Mucosa of stomach (tissue), 1 donor: ENCODE measurements around the gene PCBD1.
A peak's percentile ranks its signal among the peaks of the same experiment; 100 is the strongest.

Source experiments
- H3K27me3 ChIP-seq: one replicate; pipeline ENCODE4 v1.7.0; 2013; ENCODE audit warnings: mild to moderate bottlenecking, low read length; ENCODE audit not compliant: control insufficient read depth, insufficient read depth
- H3K36me3 ChIP-seq: one replicate; pipeline ENCODE4 v1.7.0; 2013; ENCODE audit warnings: low read length; ENCODE audit not compliant: control insufficient read depth, insufficient read depth
- H3K4me1 ChIP-seq: one replicate; pipeline ENCODE4 v1.7.0; 2013; ENCODE audit warnings: mild to moderate bottlenecking, low read length; ENCODE audit not compliant: control insufficient read depth, insufficient read depth
- H3K4me3 ChIP-seq: one replicate; pipeline ENCODE4 v1.7.0; 2013; ENCODE audit warnings: low read length
- H3K9ac ChIP-seq: one replicate; pipeline ENCODE4 v1.7.0; 2013; ENCODE audit warnings: mild to moderate bottlenecking, low read length, moderate library complexity
- H3K9me3 ChIP-seq: one replicate; pipeline ENCODE4 v1.7.0; 2013; ENCODE audit warnings: mild to moderate bottlenecking, low read length, moderate library complexity; ENCODE audit not compliant: control insufficient read depth
- donor health status: Pancreatic carcinoma.

The PCBD1 gene

GRCh38 chr10:70893227-70894006, 5.1 kb upstream of the PCBD1 start:
- Histone ChIP-seq H3K9ac (no peak overlapping the region), H3K27me3 (no peaks in the 10 kb centered on the region), H3K4me3 (no peak overlapping the region), H3K9me3 (no peaks in the 10 kb centered on the region), H3K36me3 (no peaks in the 10 kb centered on the region), H3K4me1 (peaks cover 6% of the 10 kb centered on the region)

GRCh38 chr10:70892631-70893030, 4.3 kb upstream of the PCBD1 start:
- Histone ChIP-seq H3K27me3 (no peaks in the 10 kb centered on the region), H3K36me3 (no peaks in the 10 kb centered on the region), H3K9me3 (no peaks in the 10 kb centered on the region), H3K4me3 (no peak overlapping the region), H3K9ac (no peak overlapping the region), H3K4me1 (peaks cover 6% of the 10 kb centered on the region)

GRCh38 chr10:70891627-70892026, 3.3 kb upstream of the PCBD1 start:
- Histone ChIP-seq H3K4me3 (no peak overlapping the region), H3K36me3 (no peaks in the 10 kb centered on the region), H3K4me1 (peaks cover 14% of the 10 kb centered on the region), H3K9me3 (no peaks in the 10 kb centered on the region), H3K9ac (no peak overlapping the region), H3K27me3 (no peaks in the 10 kb centered on the region)

- Histone ChIP-seq H3K4me3 (no peak overlapping the region), H3K4me1 (peaks cover 17% of the 10 kb centered on the region), H3K36me3 (no peaks in the 10 kb centered on the region), H3K9ac (no peak overlapping the region), H3K27me3 (no peaks in the 10 kb centered on the region), H3K9me3 (no peaks in the 10 kb centered on the region)
Observed at GRCh38 chr10:70890917-70891431, 2.6 kb upstream of the PCBD1 start.

GRCh38 chr10:70889291-70889690, 926 bp upstream of the PCBD1 start:
- Histone ChIP-seq H3K36me3 (no peaks in the 10 kb centered on the region), H3K27me3 (no peaks in the 10 kb centered on the region), H3K4me1 (peaks cover 17% of the 10 kb centered on the region), H3K4me3 (no peak overlapping the region), H3K9ac (no peak overlapping the region), H3K9me3 (no peaks in the 10 kb centered on the region)

- Histone ChIP-seq H3K36me3 (no peaks in the 10 kb centered on the region), H3K9ac (peak overlapping the region; percentile 85), H3K27me3 (no peaks in the 10 kb centered on the region), H3K4me3 (peak overlapping the region; percentile 52), H3K4me1 (peaks cover 17% of the 10 kb centered on the region), H3K9me3 (no peaks in the 10 kb centered on the region)
Observed at GRCh38 chr10:70886921-70887665, 1.3 kb downstream of the PCBD1 start.

- H3K36me3 ChIP-seq = no peaks in the 10 kb centered on the region
- no peaks in the 10 kb centered on the region for H3K27me3 ChIP-seq
- H3K4me3 ChIP-seq = no peak overlapping the region
- H3K9me3 ChIP-seq = no peaks in the 10 kb centered on the region
- H3K9ac ChIP-seq = no peak overlapping the region
- H3K4me1 ChIP-seq = peaks cover 17% of the 10 kb centered on the region
Observed at GRCh38 chr10:70885931-70886903, 2.1 kb downstream of the PCBD1 start.

- Histone ChIP-seq H3K4me3 (no peak overlapping the region), H3K4me1 (peaks cover 17% of the 10 kb centered on the region), H3K9me3 (no peaks in the 10 kb centered on the region), H3K36me3 (no peaks in the 10 kb centered on the region), H3K9ac (no peak overlapping the region), H3K27me3 (no peaks in the 10 kb centered on the region)
Observed at GRCh38 chr10:70885481-70885880, 2.9 kb downstream of the PCBD1 start.

GRCh38 chr10:70884741-70885140, 3.6 kb downstream of the PCBD1 start:
- Histone ChIP-seq H3K27me3 (no peaks in the 10 kb centered on the region), H3K4me3 (no peak overlapping the region), H3K4me1 (peaks cover 17% of the 10 kb centered on the region), H3K36me3 (no peaks in the 10 kb centered on the region), H3K9me3 (no peaks in the 10 kb centered on the region), H3K9ac (no peak overlapping the region)

GRCh38 chr10:70880077-70880534, 8.3 kb downstream of the PCBD1 start:
- Histone ChIP-seq H3K9me3 (no peaks in the 10 kb centered on the region), H3K9ac (no peak overlapping the region), H3K36me3 (no peaks in the 10 kb centered on the region), H3K4me1 (no peaks in the 10 kb centered on the region), H3K27me3 (no peaks in the 10 kb centered on the region), H3K4me3 (no peak overlapping the region)

GRCh38 chr10:70879207-70879606, 9.2 kb downstream of the PCBD1 start:
- Histone ChIP-seq H3K9me3 (no peaks in the 10 kb centered on the region), H3K9ac (no peak overlapping the region), H3K36me3 (no peaks in the 10 kb centered on the region), H3K4me3 (no peak overlapping the region), H3K4me1 (no peaks in the 10 kb centered on the region), H3K27me3 (no peaks in the 10 kb centered on the region)
